HL-60 (cell line): Measurements from ENCODE around the gene MALRD1.

ENCODE experiments used
- CTCF ChIP-seq: IDR thresholded peaks from one replicate; pipeline ENCODE4 v1.5.1; 2011; ENCODE audit warnings: low read length, control low read depth, inconsistent platforms; ENCODE audit not compliant: insufficient read depth
- GABPA ChIP-seq: IDR thresholded peaks from 2 replicates; pipeline ENCODE4 v1.6.1; 2012; ENCODE audit warnings: low read depth
- POLR2AphosphoS5 ChIP-seq: IDR thresholded peaks from 2 replicates; pipeline ENCODE4 v1.6.1; 2012; ENCODE audit warnings: low read depth
- SPI1 ChIP-seq: IDR thresholded peaks from 2 replicates; pipeline ENCODE4 v1.6.1; 2012; ENCODE audit warnings: low read depth, mild to moderate bottlenecking, borderline replicate concordance

- TF ChIP-seq CTCF = no peak
- no peak for TF ChIP-seq SPI1
- TF ChIP-seq POLR2AphosphoS5 = no peak
- no peak for TF ChIP-seq GABPA
Observed at GRCh38 chr10:19119191-19119590, 70.6 kb downstream of the MALRD1 start.
